Limb (tissue), 2 donors: ENCODE data around the gene MCC.

Experiments
- DNase-seq, 2 donors: peaks; one replicate each; pipeline ENCODE4 v3.0.0-alpha.2; 2016; ENCODE audit errors: extremely low spot score in 2 of 2

MCC gene

DNA sequence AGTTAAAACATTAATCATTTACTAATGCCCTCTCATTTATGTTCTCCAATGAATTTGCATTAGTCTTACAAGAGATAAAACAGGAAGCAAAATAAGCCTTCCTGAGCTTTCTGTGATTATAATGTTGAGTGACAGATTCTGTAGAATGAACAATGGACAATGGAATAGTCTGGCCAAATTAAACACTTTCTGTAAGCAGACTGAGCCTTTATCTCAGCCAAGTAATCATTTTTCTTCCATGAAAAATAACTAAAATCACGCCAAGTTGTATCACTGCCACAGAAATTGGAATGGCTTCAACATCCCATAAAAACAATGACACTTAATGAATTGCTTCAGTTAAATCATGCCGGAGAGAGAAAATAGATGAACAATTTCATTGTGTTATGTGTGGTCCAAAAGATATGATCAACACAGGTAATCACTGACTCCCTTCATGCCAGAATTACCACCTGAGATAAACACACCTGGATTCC, 116.5 kb downstream of the MCC start:
- DNase-seq = no peak

DNA sequence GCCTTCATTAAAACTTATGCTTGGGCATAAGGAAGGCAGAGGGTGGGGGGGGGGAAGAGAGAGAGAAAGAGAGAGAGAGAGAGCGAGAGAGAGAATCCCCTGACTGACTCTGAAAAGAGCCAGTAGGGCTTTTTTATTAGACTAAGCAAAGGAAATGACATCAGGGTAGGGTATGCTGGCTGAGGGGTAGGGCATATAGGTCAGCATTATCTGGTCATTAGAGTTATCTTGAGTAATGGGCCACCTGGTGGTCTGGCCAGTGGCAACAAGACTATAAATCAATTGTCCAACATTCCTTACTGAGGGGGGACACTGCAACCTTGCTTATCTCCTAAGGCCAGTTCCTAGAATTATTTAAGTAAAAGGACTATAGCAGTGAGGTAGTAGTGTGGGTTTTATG, 120.7 kb downstream of the MCC start:
- DNase-seq = no peak

DNA sequence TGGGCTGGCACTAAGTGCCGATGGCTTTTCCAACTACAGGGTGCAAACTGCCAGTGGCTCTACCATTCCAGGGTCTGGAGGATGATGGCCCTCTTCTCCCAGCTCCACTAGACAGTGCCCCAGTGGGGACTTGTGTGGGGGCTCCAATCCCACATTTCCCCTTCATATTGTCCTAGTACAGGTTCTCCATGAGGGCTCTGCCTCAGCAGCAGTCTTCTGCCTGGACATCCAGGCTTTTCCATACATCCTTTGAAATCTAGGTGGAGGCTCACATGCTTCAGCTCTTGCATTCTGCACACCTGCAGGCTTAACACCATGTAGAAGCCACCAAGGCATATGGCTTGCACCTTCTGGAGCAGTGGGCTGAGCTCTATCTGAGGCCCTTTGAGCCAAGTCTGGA, 123.8 kb downstream of the MCC start:
- DNase-seq = no peak

DNA sequence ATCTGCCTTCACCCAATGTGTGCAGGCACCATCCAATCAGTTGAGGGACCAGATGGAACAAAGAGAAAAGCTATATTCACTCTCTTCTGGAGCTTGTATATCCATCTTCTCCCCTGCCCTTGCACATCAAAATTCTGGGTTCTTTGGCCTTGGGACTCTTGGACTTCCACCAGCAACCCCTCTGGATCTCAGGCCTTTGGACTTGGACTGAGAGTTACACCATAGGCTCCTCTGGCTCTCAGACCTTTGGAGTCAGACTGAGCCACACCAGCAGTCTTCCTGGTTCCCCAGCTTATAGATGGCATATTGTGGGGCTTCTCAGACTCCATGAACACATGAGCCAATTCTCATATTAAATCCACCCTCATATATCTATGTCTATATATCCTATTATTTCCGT, 126.6 kb downstream of the MCC start:
- no peak for DNase-seq

DNA sequence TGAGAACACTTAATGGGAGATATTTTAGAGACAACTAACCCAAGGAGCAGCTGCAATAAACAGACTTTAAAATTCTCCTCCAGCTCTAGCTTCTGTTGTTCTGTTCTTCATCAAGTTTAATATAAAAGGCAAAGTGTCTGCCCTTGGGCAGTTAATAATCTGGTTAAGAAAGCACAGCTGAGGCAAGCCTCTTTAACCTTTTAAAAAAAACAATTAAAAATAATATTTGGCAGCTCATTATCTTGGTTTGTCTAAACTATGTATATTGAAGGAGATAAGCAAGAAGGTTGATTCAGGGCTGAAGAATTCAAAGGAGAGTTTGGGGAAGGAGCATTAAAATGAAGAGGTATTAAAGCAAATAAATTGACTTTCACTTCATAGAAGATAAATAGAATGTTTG, 128.8 kb downstream of the MCC start:
- DNase-seq = no peak

DNA sequence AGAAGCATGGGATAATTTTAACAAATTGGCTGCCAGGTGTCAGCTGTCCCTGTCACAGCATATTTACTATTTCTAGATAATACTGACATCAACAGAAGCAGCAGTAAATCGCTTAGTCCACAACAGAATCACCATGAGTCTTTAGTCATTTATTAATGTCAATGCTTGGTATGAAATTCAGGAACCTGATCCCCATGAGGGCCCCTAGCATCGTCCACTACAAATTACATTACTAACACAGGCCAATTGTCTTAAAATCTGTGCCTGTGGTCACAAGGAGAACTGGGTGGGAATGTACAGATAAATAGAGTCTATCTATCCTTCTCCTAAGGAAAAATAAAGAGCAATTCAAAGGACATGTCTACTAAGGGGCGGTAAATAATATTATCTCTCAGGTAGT, 129.6 kb downstream of the MCC start:
- no peak for DNase-seq

DNA sequence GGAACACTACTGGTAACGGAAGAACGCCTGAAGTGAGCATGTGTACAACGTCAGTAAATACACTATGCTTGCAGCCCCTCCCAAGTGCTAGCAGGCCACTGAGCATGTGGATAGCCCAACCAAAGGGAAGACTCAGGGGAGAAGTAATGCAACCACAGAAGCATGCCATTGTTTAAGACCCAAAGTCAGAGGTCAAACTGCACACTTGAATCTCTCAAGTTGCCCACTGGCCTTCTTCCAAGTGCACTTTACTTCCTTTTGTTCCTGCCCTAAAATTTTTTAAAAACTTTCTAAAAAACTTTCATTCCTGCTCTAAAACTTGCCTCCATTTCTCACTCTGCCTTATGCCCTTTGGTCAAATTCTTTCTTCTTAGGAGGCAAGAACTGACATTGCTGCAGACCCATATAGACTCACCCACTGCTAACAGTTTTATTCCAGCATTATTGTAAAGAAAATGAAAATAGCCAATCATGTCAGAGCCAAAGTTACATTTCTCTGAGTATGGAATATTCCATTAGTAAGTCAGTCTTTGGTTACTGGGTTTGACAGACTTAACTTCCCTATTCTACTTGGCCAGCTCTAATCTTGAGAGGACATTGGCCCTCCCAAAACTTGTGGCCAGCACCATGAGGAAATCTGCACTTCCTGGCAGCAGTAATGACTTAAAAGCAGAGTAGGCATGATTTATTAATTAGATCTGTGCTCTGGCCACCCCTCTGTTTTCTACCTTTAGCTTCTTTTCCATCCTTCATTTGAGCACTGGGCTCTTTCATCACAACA, 130.4 kb downstream of the MCC start:
- no peak for DNase-seq

DNA sequence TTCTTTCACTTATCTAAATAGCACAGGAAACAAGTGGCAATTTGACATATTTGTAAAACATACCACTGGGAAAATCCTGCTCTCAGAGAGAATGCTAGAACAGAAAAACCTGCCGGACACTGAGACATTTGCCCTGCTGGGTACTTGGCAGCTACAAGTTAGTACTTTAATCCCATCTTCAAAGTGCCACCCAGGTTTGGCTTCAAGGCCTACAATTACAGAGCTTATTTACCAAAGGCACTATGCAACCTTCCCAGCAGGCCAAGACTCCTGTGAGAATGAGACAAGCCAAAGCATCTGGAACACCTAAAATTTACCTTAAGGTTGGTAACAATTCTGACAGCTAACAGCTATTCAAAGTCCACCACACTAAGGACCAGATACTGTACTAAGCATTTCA, 131.8 kb downstream of the MCC start:
- no peak for DNase-seq

DNA sequence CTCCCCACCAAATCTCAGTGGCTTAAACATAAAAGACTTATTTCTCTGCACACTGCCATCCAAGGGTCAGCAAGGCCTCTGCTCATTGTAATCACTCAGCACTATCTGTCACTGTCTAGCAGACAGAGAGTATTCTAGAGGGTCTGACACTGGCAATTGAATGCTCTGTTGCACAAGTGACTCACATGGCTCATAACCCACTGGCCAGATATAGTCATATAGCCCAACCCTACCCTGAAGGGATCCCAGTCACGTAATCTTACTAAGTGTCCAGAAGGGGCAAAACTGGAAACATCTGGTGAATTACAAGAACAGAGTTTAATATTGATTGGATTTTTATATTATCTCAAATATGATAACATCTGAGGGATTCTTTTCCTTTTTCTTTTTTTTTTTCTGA, 134.2 kb downstream of the MCC start:
- DNase-seq = no peak

DNA sequence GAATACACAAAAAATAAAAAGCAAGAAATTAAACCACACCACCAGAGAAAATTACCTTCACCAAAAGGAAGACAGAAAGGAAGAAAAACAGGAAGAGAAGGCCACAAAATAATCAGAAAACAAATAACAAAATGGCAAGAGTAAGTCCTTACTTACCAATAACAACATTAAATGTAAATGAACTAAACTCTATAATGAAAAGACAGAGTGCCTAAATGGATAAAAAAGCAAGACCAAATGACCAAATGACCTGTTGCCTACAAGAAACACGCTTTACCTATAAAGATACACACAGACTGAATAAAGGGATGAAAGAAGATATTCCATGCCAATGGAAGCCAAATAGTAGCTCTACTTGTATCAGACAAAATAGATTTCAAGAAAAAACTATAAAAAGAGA, 140.7 kb downstream of the MCC start:
- no peak for DNase-seq

DNA sequence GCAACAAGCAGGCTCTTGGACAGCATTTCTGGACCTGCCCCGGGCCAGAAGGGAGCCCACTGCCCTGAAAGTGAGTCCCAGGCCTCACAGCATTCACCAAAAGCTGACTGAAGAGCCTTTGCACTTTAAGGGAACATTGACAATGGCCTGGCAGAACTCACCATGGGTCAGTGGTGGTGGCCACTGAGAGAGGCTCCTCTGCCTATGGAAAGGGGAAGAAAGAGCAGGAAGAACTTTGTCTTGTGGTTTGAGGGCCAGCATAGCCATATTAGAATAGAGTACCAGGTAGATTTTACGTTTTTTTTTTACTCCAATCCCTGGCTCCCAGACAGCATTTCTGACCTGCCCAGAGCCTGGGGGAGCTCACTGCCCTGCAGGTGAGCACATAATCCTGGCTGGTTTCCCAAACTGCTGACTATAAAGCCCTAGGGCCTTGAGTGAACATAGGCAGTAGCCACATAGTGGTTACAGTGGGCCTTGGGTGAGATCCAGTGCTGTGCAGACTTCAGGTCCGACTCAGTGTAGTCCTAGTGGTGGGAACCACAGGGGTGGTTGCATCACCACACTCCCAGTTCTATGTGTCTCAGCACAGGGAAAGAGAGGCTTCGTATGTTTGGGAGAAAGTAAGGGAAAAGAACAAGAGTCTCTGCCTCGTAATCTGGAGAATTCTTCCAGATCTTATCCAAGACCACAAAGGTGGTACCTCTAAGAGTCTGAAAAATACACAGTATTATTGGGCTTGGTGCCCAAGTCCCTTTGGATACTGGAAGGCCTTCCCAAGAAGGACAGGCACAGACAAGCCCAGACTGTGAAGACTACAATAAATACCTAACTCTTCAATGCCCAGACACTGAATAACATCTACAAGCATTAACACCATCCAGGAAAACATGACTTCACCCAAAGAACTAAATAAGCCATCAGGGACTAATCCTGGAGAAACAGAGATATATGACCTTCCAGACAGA, 143.0 kb downstream of the MCC start:
- no peak for DNase-seq

DNA sequence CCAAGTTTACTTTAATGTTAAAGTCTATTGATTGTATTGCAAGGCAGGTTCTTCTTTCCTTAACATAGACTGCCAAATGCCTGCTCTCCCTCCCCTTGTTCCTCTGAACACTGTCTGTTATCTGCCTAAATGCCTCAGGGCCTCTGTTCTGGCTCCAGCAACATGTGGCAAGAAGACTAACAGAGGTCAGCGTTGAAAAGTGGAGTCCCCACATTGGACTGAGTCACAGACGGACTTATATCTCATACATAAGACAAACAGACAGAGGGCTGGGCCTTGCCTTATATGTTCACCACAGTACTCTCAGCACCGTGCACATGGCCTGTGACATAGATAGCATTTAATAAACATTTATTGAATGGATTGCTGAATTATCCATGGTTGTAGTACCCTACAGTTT, 144.9 kb downstream of the MCC start:
- no peak for DNase-seq

DNA sequence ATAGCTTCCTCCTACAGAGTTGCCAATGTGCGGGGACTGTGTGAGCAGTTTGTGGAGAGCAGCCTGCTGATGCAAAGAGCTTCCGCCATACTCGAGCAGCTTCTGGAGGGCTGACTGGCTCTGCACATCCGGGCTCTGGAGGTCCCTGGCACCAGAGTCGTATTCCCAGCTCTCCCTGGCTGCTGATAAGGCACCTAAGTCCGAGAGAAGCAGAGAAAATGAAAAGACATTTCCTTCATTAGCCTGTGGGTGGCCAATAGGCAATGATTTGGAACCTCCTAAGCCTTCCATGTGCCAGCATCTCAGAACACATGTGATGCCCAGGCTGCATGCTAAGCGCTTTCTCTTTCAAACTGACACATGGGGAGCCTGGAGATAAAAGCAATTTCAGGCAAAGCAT, 147.7 kb downstream of the MCC start:
- DNase-seq = no peak

DNA sequence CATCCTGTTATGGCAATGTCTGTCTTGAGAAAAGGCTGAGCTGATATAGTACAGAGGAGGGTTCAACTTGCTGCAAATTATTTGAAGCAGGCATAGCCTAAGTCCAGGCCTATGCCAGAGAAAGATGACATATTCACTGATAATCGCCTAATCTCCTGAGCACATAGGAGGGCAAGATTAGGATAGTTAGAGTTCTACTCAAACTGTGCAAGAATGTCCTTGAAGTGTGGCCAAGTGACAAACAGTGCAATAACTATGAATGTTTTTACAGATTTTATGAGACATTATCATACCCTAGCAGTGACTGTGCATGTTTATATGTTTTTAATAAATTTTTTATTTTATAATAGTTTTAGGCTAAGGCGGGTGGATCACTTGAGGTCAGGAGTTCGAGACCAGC, 149.6 kb downstream of the MCC start:
- DNase-seq = no peak

DNA sequence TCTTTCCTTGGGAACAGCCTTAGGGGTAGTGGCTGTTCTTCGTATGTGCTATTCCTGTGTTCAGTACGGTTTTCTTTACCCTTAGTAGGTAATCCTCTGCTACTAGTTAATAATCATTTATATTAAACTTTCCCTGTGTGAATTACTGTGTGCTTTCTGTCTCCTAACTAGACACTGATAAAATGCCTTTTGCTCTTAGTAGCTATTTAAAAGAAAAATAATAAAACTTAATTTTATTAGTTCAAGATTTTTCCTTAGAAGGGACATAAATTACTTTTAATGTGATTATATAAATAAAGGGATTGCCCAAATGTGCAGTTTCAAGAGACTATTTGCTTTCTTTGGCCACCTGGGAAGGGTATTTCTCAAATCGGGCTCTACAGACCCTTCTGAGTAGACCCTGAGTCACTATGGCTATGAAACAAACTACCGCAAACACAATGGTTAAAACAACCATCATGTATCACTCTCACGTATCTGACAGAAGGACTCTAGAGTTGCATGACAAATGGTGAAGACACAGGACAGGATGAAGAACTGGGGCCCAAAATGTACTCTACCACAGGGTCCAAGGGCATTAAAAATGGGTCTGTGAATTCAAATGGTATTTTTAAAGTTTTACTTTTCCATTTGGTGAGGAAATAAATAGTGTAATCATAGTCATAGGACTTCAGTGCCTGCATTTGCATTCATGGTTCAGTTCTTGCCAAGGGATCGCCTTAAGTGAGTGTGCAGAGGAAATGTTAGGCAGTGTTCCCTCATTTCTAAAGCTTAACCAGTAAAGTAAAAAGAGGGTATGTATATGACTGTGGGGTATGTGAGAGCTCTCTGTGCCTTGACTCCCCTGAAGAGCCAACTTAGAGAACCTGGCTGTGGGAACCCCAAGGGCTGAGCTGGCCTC, 150.5 kb downstream of the MCC start:
- no peak for DNase-seq

DNA sequence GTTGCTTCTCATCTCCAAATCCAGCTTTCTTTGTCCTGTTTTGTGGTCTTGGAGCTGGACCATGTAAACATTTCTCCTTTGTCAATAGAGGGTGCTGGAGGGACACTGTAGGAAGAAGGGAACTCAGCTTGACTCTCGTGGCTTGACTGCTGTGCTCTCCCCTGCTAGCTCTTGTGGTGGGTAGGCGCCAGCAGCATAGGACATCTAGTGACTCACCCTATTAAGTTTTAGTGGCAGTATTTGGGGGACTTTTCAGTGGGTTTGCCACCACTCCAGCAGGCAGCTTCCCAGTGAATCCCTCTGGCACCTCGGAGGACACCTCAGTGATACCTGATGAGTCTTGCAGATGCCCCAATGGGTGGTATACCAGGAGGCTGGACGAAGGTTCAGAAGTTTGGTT, 151.3 kb downstream of the MCC start:
- peak in 1 of 2 donors; percentile 27 for DNase-seq

DNA sequence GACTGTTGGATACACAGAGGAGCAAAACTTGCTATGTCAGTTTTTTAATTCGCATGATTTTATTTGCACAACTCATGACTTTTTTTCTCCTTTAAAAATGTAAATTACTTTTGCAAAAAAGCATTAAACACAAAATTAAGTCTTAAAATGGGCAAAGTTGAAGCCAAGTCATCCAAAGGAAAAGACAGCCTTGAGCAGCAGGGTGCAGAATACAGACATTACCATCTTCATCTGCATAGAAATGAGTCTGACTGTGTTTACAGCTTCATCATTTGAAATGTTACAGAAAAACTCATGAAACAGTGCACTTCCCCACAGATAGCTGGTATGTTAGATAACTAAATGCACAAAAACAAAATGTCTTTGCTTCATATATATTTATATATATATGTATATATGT, 154.8 kb downstream of the MCC start:
- DNase-seq = no peak

DNA sequence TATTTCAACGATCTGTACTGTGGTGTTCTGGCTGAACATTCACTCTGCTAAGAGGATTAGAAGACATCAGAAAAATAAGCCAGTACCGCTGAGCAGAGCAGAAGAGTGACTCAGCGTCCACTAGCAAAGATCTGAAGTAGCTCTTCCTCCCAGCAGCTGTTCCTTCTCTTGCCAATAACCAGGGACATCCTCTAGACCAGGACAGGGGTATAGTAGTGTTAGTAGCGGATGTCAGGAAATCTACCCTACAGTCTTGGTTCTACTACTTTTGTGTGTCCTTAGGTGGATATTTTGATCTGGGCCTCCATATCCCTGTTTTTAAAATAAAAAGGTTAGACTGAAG, 157.1 kb downstream of the MCC start:
- DNase-seq = no peak

DNA sequence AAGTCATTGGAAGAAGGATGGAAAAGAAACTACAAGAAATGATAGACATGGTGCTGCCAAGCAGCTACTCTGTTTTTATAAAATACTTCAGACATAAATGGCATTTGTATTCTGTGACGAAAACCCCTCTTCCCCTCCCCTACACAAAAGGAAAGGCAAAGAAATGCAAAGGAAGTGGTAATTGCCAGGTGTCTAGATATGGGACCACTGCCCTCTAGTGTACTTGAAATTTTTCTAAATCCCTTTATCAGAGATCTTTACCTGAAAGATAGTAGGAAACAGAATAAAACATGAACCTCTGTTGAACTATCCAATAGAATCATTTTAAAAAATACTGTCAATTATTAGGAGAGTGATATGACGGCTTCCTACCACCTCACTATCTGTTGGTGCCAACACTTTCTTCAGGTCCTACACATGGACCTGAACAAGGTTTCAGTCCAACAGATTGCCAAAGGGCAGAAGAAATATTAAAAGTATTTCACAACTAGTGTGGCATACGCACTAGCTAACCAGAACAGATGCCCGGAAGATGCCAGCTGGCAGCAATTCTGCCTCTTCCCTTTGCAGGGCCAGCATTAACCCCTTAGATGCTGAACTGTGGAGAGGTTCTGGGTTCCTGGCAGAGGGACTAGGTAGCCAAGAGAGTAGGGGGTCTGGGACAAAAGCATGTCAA, 157.6 kb downstream of the MCC start:
- peak in 1 of 2 donors; percentile 61 for DNase-seq

DNA sequence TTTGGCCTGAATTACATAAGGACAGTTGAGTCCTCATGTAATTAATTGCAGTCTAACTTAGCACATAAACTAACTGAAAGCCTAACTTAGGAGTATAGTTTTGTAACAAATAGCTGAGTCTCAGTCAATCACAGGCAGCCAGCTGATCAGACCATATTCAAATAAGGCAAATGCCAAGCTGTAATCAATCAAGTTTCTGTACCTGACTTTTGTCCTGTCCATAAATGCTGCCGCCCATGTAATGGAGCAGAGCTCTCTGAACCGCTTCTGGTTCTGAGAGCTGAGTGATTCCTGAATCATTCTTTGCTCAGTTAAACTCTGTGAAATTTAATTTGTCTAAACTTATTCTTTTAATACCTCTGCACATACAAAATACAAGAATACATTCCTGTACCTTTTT, 158.3 kb downstream of the MCC start:
- DNase-seq = no peak

DNA sequence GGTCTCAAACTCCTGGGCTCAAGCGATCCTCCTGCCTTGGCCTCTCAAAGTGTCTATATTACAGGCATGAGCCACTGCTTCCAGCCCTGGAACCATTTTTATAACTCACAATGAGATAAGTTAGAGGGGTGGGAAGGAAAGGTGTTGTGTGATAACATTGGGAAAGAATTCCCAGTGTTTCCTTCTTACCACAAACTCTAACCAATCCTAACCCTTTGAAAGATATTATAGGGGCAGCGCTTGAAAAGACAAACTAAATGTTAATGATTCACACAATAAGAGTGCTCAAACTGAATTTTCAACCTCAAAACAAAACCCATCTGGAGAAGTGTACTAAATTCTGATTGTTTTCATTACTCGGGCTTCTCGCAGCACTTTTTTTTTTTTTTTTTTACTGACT, 163.2 kb downstream of the MCC start:
- DNase-seq = no peak
